Thyroid gland (tissue), 4 donors: ENCODE data around the gene CELF5. TPM values are rescaled to one million over a fixed set of nuclear protein-coding genes. Genes with fewer than 3 reads are reported as not detected.

ENCODE experiments used
- DNase-seq, 2 donors: peaks; one replicate each; pipeline ENCODE4 v3.0.0-alpha.2; 2019
- H3K27ac ChIP-seq, 3 donors: fragments of 200-600 bp; sonication (generic); 1 replicate in 2 of 3; 2 replicates in 1 of 3; pipeline ENCODE4 v1.5.1; 2016 to 2019; ENCODE audit warnings: mild to moderate bottlenecking in 1 of 3, moderate library complexity in 1 of 3
- H3K27me3 ChIP-seq: fragments of 200-600 bp; sonication (generic); one replicate; pipeline ENCODE4 v1.5.1; 2019
- H3K36me3 ChIP-seq, 2 donors: fragments of 200-600 bp; sonication (generic); one replicate each; pipeline ENCODE4 v1.5.1; 2016 to 2019
- H3K4me1 ChIP-seq, 2 donors: fragments of 200-600 bp; sonication (generic); one replicate each; pipeline ENCODE4 v1.5.1; 2017 to 2019
- H3K4me3 ChIP-seq, 3 donors: fragments of 200-600 bp; sonication (generic); replicated peaks in 1 of 3; 1 replicate in 2 of 3; 2 replicates in 1 of 3; pipeline ENCODE4 v1.5.1; 2016; ENCODE audit warnings: mild to moderate bottlenecking in 1 of 3
- H3K9me3 ChIP-seq: fragments of 200-600 bp; sonication (generic); one replicate; pipeline ENCODE4 v1.5.1; 2017
- CTCF ChIP-seq, 6 experiments: fragments of 200-600 bp in 3 of 6; fragments of 450-650 bp in 3 of 6; sonication (generic) in 3 of 6; IDR thresholded peaks; one replicate each; pipeline ENCODE4 v1.5.1; 2016 to 2019; ENCODE audit warnings: antibody characterized with exemption in 6 of 6, mild to moderate bottlenecking in 2 of 6, inconsistent platforms in 1 of 6, moderate library complexity in 1 of 6
- POLR2A ChIP-seq, 2 donors: fragments of 450-650 bp; IDR thresholded peaks; one replicate each; pipeline ENCODE4 v1.6.1; 2017; ENCODE audit warnings: antibody characterized with exemption in 2 of 2, mild to moderate bottlenecking in 2 of 2, moderate library complexity in 1 of 2
- WGBS, 2 donors: methylation state at CpG; one replicate each; pipeline ENCODE4 v1.1.5; 2017; 5-methylcytosine and 5-hydroxymethylcytosine counted together
- intact Hi-C: fragments of 100-400 bp; cut with DNase I; formaldehyde crosslinking; loops from one replicate; pipeline ENCODE4 v1.15.1; 2023
- total RNA-seq, 4 donors: library from RNA; depleted of rRNA; stranded (reverse); fragments of >200 nt; gene quantifications; one replicate each; pipeline ENCODE4 v1.2.3, GENCODE V29; 2016

The CELF5 gene
- total RNA-seq, 4 donors from 2014 or later, result not detected

GRCh38 chr19:3254520-3254919, 30.1 kb downstream of the CELF5 start:
- Histone ChIP-seq H3K36me3 (no peaks in the 10 kb centered on the region), H3K9me3 (no peaks in the 10 kb centered on the region), H3K4me3 (no peak overlapping the region), H3K27ac (no peak overlapping the region), H3K27me3 (no peaks in the 10 kb centered on the region), H3K4me1 (no peaks in the 10 kb centered on the region)
- TF ChIP-seq POLR2A (IDR thresholded peaks at IDR 0.05), result no peak
- TF ChIP-seq CTCF (IDR thresholded peaks at IDR 0.05), result no peak
- no peak for DNase-seq
- intact Hi-C loops, result no loop called here

GRCh38 chr19:3257071-3257470, 32.6 kb downstream of the CELF5 start:
- Histone ChIP-seq H3K4me3 (no peak overlapping the region), H3K4me1 (no peaks in the 10 kb centered on the region), H3K27me3 (no peaks in the 10 kb centered on the region), H3K9me3 (no peaks in the 10 kb centered on the region), H3K27ac (no peak overlapping the region), H3K36me3 (no peaks in the 10 kb centered on the region)
- WGBS, 2 donors, result 87 to 89% methylated on average over 8 of the region's 8 CpGs
- DNase-seq, result no peak
- TF ChIP-seq CTCF (IDR thresholded peaks at IDR 0.05) (no peak), POLR2A (IDR thresholded peaks at IDR 0.05) (no peak)
- intact Hi-C loops, result no loop called here

GRCh38 chr19:3262362-3262761, 37.9 kb downstream of the CELF5 start:
- H3K27ac ChIP-seq, result no peak overlapping the region
- no peak overlapping the region for H3K4me3 ChIP-seq
- intact Hi-C loops, result no loop called here
- TF ChIP-seq CTCF (IDR thresholded peaks at IDR 0.05), result no peak
- TF ChIP-seq POLR2A (IDR thresholded peaks at IDR 0.05), result no peak
- H3K4me1 ChIP-seq, result no peaks in the 10 kb centered on the region
- no peaks in the 10 kb centered on the region for H3K36me3 ChIP-seq
- H3K9me3 ChIP-seq, result no peaks in the 10 kb centered on the region
- 92 to 96% methylated on average over 7 of the region's 7 CpGs for WGBS, 2 donors
- no peaks in the 10 kb centered on the region for H3K27me3 ChIP-seq
- no peak for DNase-seq

- TF ChIP-seq POLR2A (IDR thresholded peaks at IDR 0.05), result no peak
- no peak for TF ChIP-seq CTCF (IDR thresholded peaks at IDR 0.05)
- H3K36me3 ChIP-seq, result no peaks in the 10 kb centered on the region
- H3K9me3 ChIP-seq, result no peaks in the 10 kb centered on the region
- intact Hi-C loops, result no loop called here
- no peaks in the 10 kb centered on the region for H3K27me3 ChIP-seq
- DNase-seq, result no peak
- WGBS, 2 donors, result 84 to 86% methylated on average over 9 of the region's 9 CpGs
- H3K27ac ChIP-seq, result no peak overlapping the region
- no peak overlapping the region for H3K4me3 ChIP-seq
- H3K4me1 ChIP-seq, result no peaks in the 10 kb centered on the region
Measured at GRCh38 chr19:3263866-3264265, 39.4 kb downstream of the CELF5 start.

- no peaks in the 10 kb centered on the region for H3K4me1 ChIP-seq
- TF ChIP-seq POLR2A (IDR thresholded peaks at IDR 0.05) (no peak), CTCF (IDR thresholded peaks at IDR 0.05) (no peak)
- intact Hi-C loops, result no loop called here
- H3K36me3 ChIP-seq, result no peaks in the 10 kb centered on the region
- H3K4me3 ChIP-seq, result no peak overlapping the region
- no peak overlapping the region for H3K27ac ChIP-seq
- 77 to 83% methylated on average over 6 of the region's 6 CpGs for WGBS, 2 donors
- no peaks in the 10 kb centered on the region for H3K27me3 ChIP-seq
- no peak for DNase-seq
- H3K9me3 ChIP-seq, result no peaks in the 10 kb centered on the region
Measured at GRCh38 chr19:3265432-3265831, 41.0 kb downstream of the CELF5 start.
